HG02678 (cell line): ENCODE results near the gene OTOF.

ENCODE experiments used
- ATAC-seq: cut with Tn5 transposase; IDR thresholded peaks from one replicate; pipeline ENCODE4 v1.9.1; 2021; ENCODE audit warnings: mild to moderate bottlenecking, moderate library complexity; ENCODE audit not compliant: unreplicated experiment

Gene OTOF

GRCh38 chr2:26477911-26478253, at the start of gene OTOF:
OTOF (minus strand) TSS chr2:26478124.
- no peak for ATAC-seq

DNA sequence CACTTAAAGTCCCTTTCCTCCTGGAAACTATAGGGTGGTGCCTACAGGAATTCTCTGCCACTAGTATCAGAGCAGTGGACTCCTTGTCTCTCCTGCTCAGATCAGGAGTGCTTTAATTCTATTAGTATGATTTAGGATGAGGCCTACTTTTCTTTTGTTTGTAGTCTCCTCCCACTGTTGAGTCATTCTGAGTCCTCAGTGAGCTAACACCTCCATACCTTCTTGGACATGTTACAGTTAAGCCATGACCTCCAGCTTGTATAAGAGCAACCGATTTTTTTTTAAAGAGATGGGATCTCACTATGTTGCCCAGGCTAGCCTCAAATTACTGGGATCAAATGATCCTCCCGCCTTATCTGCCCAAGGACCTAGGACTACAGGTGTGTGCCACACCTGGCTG, 48.7 kb upstream of the OTOF start:
- ATAC-seq: no peak

DNA sequence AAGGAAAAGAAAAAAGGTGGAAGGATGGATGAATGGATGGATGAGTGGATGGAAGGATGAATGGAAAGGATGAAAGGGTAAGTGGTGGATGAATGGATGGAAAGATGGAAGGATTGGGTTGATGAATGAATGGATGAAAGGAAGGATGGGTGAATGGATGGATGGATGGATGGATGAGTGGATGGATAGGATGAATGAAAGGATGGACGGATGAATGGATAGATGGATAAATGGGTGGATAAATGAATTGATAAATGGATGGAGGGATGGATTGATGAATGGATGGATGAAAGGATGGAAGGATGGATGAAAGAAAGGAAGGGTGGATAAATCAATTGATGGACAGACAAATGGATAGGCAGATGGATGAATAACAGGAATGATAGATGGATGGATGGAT, 48.2 kb upstream of the OTOF start:
- ATAC-seq: no peak

- no peak for ATAC-seq
Measured at GRCh38 chr2:26523750-26524149, 45.8 kb upstream of the OTOF start.

DNA sequence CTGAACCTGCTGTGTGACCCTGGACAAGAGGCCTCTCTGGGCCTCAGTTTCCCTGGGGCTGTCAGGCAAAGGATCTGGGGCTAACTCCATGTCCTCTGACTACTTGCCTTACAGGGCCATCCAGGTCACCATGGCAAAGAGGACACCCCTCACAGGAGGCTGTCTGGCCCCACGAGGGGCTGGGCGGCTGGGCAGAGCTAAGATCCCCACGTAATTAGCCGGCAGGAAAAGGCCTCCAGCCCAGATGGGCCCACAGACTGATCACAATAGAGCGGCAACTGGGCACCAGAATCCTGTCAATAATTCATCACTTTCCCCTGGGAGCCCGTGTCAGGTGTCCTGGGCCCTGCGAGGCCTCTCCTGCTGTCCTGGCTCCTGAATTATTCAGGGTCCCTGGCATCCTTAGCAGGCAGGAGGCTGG, 44.8 kb upstream of the OTOF start:
- ATAC-seq: no peak

DNA sequence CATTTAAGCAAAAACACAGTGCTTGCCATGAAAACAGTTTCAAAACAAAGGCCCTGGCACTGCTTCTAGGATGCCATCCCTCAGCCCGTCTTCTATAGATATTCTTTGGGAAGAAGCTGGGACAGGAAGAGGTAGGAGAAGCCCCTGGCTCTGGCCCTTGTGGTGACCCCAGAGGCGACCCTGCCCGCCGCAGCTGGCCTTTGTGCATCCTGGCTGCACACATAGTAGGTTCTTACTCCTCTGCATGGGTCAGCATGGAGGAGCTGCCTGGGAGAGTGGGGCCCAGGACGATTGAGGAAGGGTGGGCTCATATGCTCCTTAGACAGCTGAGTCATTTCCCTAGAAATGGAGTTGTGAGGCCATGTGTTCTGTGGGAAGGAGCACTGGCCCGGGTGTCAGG, 44.4 kb upstream of the OTOF start:
- ATAC-seq: no peak

- no peak for ATAC-seq
Measured at GRCh38 chr2:26521913-26522180, 43.9 kb upstream of the OTOF start.

- ATAC-seq: no peak
Measured at GRCh38 chr2:26521054-26521912, 43.4 kb upstream of the OTOF start.

GRCh38 chr2:26520148-26520449, 42.2 kb upstream of the OTOF start:
- ATAC-seq: no peak

GRCh38 chr2:26519396-26520147, 41.6 kb upstream of the OTOF start:
- no peak for ATAC-seq

- ATAC-seq: no peak
Measured at GRCh38 chr2:26516781-26517180, 38.9 kb upstream of the OTOF start.

DNA sequence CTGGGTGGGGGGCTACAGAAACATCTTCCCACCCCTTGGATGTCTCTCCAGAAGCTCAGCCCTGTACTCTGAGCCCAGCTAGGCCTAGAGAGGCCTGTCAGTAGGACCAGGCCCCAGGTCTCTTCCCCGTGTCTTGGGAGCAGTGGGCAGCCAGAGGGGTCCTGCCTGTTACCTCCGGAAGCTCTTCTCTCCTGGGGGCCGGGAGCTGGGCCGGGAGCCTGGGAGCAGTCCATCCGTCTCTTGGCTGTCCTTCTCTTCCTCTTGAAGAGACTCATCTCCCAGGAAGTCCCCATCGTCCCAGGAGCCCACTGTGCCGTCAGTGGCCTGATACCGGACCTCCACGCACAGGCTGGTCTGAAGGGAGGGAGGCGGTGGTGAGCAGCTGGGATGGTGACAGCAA, 38.3 kb upstream of the OTOF start:
- no peak for ATAC-seq

DNA sequence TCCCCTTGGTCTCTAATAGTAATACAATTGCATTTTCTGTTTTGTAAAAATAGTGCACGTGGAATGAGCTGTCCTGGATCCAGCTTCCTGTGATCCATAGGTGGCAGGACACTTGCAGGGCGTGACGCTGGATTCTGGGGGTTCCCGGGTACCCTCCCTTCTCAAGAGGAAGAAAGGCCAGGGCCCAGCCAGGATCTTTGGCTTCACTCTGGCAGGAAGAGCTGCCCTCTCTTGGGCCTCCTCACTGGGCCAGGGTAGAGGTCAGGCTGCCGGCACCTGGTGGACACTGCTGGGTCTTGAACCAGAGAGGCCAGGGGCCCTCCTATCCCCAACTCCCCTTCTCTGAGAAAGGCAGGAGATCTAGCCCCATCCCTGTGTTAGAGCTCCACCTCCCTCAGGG, 37.8 kb upstream of the OTOF start:
- ATAC-seq: no peak

DNA sequence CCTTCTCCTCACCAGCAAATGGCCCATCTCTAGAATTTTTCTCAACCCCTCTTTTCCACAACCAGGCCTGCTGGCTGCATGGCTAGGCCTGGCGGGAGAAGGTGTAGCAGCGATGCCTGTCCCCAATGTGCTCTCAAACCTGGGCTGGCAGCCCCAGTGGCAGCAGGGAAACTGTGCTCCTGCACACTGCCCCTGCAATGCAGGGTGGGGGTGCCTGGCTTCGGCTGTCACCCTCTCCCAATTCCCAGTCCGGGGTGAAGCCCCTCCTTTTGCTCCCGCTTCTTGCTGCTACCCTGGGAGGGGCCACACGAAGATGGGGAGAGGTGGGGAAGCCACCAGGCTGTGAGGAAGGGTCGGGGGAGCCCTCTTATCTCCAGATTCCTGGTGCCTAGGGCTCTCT, 36.1 kb upstream of the OTOF start:
- ATAC-seq: no peak

DNA sequence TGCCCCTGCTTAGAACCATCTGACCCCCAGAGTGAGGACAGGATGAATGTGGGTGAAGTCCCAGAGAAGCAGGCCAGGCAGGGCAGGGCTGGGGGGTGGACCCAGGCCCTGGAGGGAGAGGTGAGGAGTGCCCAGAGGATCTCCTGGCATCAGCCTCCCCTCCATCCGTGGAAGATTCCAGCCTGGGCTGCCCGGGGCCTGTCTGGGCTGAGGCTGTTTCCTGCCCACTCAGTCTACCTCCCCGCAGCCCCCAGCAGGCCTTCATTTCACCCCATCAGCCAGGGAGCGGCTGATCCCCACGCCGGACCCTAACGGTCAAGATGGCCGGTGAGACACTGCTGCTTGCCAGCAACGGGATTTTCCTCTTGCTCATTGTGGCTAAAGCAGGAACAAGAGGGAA, 35.3 kb upstream of the OTOF start:
- ATAC-seq: no peak

GRCh38 chr2:26511466-26511865, 33.5 kb upstream of the OTOF start:
- no peak for ATAC-seq

DNA sequence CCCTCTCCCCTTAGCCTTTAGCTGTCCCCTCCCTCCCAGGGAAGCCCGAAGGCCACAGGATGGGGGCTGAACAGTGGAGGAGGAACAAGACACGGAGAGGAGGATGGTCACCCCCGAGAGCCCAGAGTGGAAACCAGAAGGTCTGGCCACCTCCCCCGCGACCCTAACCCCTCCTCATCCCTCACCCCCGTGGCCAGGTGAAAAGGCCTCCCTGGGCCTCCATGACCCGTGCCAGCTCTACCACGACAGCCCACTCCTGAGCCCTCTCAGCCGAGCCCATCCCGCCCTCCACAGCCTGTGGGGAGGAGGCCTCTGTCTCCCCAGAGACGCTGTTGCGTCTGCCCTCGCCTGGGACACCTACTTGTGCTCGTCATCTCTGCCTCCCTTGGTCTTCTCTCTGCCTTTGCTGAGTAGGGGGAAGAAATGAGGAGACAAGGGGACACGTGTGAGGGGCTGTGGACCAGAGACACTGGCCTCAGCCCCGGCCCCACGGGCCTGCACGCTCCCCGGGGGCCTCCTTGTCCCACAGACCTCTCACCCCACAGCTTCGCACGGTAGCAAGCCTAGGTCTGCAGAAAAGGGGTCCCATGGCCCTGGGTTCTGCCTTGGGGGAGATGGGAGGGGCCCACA, 32.5 kb upstream of the OTOF start:
- no peak for ATAC-seq

- no peak for ATAC-seq
Measured at GRCh38 chr2:26509141-26509540, 31.2 kb upstream of the OTOF start.

DNA sequence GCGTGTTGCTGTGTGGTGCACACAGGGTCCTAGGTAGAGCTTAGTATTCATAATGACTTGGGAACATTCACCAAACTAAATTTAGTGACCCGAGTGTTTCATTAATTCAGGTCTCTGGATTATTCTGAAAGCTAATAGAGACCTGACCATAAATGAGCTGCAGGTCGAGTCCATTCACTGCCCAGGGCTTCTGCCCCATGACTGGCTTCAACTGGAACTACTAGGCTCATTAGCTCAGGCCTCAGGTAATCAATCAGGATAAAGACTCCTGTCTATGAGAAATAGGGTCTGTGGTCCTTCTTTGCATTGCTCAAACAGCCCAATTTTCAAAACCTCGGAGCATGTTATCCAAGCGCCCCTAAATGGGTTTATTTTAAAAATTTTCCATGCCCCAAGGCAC, 30.0 kb upstream of the OTOF start:
- no peak for ATAC-seq

- ATAC-seq: no peak
Measured at GRCh38 chr2:26507088-26507487, 29.2 kb upstream of the OTOF start.

DNA sequence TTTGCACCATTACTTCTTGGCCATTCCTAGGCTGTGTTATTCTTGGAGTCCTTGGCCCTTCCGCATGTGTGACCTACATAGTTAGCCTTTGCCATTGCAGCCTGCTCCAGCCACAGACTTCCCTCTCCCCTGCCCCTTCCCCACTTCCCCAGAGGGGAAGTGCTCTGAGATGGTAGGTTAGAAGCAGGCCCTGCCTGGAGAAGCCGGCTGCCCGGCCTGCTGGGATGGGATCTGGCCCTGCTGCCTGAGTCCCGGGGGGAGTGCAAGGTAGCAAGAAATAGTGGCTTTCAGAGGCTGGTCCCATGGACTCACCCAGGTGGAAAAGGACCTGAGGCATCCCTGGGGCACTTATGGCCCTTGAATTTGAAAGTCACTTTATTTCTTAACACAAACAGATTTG, 28.4 kb upstream of the OTOF start:
- ATAC-seq: no peak

DNA sequence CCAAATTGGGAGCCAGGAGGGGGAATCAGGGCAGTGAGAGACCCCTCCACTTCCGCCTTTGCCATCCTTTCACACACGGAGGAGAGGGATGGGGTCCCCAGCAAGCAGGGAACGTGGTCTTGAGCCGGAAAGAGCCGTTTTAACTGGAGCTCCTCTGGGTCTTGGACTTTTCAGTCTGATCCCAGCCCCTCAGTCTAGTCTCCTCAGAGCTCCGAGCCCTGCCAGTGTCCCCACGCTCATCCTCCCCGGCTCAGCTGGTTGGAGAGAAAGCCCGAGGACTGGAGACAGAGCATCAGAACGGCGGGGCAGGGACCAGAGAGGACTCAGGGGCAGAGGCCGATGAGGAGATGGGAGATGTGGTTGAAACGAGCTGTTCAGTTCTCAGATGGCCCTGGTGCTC, 26.1 kb upstream of the OTOF start:
- ATAC-seq: no peak
